Ramos (cell line): ENCODE measurements around the gene SEPTIN10.
"Not testable (repeated sequence)": the region's sequence is repeated elsewhere in the genome, so short reads cannot be mapped to it uniquely, and the experiment has no call there.

ENCODE experiments used
- in situ Hi-C: fragments of 300-500 bp; cut with MboI; formaldehyde crosslinking; loops from one replicate; pipeline ENCODE4 v1.14.3; 2022; ENCODE audit warnings: low sequenced_read_pairs; ENCODE audit not compliant: unreplicated experiment

SEPTIN10 gene

DNA sequence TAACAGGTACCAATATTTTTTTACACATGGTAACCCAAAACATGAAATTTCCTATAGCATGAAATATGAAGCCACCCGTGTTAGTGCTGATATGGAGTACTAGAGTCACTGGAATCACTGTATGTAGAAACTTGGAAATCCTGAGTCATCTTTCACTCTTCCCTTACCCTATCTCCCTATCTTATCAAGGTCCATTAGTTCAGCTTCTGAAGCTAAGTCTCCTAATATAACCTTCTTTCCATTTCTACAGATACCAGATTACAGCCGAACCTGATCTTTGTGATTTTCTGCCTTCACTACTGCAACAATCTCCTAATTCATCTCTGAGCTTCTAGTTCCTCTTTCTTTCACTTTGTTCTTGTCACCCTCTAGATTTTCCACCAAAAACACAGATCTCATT lies 59.0 kb downstream of the SEPTIN10 start:
- in situ Hi-C loops: no loop called here

DNA sequence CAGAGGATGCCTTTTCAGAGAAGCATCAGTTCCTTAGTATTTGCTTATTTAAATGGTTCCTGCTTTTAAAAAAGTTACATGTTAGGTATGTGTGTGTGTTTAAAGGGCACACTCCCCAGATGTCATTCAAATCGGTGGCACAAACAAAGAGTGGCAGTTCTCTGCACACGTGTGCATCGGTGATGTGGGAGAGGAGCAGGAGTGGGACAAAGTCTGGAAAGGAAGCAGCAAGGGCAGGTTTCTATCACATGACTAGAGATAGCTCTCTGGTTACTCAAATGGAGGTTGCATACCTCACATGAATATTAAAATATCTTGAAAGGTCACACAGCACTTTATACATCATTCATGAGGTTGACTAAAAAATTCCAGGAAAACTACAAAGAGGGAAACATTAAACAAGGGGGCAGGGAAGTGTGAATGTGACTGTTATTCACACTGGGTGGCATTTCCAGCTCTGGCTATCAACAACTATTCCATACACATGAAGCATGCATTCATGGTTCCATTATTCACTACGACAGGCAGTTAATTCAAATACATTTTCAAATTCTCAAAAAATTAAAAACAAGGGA lies 64.7 kb downstream of the SEPTIN10 start:
- in situ Hi-C loops: no loop called here

DNA sequence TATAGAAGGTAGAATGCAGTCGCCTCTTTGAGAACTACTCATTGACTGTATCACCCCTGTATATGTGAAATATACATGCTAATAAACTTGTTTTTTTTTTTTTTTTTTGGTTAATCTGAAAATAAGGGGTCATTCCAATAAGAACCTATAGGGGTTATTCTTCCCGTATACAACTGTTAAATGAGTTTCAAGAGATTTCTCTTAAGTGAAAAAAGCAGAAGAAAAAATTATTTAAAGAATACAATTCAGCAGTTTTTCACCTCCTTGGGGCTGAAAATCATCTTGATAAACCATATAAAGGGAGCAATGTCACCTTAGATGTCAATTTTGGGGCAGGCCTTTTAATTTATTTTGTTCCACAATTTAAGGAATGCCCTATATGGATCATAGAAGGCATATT lies 66.5 kb downstream of the SEPTIN10 start:
- in situ Hi-C loops: no loop called here

DNA sequence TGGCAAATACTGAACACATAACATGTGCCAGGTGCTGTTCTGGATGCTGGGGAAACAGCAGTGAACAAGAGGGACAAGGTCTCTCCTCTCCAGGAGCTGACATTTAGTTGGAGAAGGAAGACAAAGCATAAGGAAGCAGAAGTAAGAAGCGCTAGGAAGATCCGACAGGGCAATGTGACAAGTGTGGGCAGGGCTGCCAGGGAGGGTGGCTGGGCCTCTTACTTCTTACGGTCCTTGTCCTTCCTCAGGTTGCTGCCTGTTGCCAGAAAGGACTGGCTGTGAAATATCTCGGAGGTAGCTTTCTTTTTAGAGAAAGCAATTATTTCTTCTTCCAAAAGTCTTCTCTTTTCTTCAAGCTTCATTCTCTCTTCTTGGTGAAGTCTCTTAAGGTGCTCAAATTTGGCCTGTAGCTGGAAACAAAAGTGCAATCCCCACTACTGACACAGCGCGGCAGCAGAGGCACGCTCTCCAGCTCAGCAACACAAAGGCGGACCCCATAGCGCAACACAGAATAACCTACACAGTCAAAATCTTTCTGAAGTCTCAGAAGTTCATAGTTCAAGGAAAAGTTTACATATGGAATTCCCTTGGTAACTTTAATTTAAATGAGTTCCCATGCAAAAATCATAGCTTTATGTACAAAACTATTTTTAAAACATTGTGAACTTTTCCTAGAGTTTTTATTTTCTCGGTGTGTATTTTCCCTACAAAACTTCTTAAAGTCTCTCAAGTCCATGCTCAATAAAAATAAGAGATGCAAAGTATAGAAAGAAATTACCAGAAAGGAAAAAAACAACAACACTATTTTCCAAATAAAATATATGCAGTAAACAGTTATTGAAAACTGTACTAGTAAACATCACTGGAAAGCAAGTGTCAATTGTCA lies 67.7 kb downstream of the SEPTIN10 start:
- in situ Hi-C loops: no loop called here

DNA sequence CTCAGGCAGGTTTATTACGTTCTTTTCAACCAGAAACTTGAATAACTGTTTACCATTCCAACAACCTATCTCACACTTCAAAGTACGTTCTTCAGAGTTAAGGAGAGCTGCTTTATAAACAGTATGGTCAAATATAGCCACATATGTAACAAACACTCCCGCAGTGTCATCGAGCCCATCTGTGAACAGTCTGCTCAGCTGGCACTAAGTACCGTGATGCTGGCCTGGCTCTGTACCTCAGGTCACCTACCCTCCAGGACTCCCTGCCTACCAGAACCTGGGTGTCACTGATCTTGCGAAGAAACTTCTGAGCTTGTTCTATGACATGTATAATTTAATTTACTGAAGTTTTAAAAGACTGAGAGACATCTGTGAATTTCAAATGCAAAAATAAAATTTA lies 71.4 kb downstream of the SEPTIN10 start:
- in situ Hi-C loops: no loop called here

DNA sequence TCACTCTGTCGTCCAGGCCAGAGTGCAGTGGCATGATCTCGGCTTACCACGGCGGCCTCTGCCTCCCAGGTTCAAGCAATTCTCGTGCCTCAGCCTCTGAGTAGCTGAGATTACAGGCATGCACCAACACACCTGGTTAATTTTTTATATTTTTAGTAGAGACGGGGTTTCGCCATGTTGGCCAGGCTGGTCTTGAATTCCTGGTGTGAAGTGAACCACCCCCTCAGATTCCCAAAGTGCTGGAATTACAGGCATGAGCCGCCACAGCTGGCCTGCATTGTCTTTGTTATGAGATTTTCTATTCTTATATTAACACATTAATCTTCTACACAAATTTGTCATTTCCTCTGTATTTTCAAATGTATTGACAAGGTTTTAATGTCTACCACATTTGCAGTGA lies 75.2 kb downstream of the SEPTIN10 start:
- in situ Hi-C loops: no loop called here

DNA sequence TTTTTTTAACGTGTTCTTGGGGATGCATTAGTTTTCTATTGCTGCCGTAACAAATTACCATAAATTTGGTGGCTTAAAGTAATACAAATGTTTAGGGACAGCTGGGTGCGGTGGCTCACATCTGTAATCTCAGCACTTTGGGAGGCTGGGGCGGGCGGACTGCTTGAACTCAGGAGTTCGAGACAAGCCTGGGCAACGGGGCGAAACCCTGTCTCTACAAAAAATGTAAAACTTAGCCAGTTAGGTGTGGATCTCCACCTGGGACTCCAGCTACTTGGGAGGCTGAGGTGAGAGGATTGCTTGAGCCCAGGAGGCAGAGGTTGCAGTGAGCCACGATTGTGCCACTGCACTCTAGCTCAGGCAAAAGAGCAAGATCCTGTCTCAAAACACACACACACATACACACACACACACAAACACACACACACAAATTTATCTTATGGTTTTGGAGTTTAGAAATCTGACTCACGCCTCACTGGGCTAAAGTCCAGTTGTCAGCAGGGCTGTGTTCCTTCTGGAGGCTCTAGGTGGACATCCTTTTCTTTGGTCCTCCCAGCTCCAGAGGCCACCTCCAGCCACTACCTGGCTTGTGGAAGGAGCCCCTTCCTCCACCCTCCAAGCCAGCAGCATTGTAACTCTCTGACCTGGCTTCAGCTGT lies 76.1 kb downstream of the SEPTIN10 start:
- in situ Hi-C loops: no loop called here

DNA sequence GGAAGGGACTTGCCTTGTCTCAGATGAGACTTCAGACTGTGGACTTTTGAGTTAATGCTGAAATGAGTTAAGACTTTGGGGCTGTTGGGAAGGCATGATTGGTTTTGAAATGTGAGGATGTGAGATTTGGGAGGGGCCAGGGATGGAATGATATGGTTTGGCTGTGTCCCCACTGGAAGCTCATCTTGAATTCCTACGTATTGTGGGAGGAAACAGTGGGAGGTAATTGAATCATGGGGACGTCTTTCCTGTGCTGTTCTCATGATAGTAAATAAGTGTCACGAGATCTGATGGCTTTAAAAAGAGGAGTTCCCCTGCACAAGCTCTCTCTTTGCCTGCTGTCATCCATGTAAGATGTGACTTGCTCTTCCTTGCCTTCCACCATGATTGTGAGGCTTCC lies 77.2 kb downstream of the SEPTIN10 start:
- in situ Hi-C loops: not testable (repeated sequence)

DNA sequence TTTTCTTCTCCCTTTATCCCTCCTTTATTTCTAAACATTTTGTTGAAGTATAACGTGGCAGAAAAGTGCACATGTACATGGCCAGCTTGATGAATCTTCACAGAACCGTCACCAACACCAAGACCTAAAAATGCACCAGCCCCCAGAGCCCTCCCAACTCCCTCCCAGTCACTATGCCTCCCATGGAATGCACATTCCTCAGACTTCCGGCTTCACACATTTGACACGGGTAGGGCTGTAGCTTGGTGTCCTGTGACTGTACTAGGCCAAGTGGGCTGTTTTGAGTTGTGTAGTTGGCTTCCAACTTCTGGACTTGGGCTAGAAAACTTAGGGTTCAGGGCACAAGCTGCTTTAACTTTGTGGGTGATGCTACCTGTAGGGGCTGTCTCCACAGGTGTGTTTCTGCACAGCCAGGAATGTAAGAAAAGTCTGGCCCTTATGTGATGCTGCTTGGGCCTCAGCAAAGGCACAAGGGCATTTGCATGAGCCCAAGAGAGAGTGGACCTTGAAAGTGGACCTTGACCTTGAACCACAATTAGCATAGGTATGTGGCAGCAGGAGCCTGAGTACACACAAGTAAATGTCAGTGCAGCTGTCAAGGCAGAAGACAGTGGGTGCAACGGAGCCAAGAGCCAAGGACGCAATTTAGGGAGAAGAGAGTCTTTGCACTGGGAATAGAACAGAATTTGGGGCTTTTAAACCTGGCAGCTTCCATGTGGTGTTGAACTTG lies 78.4 kb downstream of the SEPTIN10 start:
- in situ Hi-C loops: no loop called here

DNA sequence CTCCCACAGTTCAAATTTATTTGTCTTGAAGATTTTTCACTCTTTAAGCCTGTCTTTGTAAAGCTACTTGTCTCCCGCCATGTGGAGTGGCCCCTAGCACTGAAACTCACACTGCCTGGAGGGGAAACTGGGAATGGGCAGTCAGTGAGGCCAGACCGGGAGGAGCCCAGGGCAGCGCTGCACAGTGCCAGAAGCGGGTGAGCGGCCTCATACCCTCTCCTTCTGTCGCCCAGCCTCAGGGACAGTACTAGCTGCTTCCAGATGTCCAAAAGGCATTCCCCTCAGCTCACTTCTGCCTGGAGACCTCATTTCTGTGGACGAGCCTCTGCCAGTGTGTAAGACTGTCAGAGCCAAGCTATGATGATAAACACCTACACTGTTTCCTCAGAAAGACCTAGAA lies 79.9 kb downstream of the SEPTIN10 start:
- in situ Hi-C loops: no loop called here

DNA sequence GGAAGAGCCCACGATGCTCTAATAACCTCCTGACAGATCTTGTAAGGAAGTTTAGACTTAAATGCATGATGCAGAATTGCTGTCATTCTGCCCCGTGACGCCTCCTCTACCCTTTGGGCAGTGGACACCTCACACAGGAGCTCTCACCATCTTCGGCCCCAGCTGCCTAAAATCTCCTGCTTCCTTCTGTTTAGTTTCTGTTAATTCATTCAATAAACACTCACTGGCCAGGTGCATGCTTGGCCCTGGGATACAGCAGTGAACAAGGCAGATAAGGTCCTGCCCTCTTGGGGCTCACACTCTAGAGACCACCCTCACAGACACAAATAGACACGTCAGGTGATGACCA lies 81.1 kb downstream of the SEPTIN10 start:
- in situ Hi-C loops: no loop called here

DNA sequence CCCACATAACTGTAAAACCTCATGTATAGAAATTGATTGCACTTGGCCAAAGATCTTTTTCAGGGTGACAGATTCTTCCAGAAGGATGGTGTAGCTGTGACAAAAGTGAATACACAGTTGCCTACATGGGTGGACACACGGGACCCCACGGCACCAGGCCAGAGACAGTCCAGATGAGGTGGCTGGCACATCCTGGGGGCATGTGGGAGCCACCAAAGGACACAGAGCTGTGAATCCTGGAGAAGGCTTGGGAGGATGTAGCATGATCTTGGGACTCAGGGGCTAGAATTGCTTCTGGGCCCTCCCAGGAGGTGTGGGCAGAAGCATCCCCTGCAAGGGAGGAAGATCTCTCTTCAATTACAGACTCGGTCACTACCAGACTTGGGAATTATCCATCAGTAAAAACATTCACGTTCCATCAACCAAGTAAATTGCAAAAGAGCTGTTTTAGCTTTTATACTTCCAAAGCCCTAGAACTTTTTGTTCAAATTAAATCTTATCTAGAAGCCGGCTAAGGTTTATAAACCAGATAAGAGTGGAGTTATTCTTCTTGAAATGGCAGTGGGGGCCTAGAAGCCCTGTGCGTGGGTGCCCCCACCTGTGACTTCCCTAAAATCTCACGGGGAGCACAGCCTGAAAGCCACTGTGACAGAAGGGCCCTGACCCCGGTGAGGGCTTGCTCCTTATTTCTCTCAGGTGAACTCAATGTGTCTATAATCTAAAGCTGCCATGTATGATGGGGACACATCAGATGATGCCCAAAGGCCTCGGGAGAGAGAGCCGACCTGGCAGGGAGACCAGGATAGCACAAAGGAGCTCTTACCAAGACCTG lies 81.7 kb downstream of the SEPTIN10 start:
- in situ Hi-C loops: no loop called here

DNA sequence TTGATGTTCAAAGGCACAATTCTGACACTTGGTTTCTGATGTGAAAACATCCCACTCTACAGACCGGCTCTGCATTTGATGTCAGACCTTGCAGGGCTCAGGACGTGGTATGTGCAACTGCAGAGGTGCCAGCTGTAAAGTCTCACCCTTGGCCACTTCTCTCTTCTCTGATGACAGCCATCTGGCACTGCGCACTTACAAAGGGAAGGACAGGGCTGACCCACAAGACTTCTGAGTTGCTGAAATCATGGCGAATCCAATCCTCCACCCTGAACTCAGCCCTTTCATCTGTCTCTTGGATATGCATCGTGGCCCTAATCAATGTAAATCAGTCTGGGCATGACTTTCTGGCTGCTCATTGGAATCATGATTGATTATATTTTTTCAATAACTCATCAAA lies 82.5 kb downstream of the SEPTIN10 start:
- in situ Hi-C loops: no loop called here

DNA sequence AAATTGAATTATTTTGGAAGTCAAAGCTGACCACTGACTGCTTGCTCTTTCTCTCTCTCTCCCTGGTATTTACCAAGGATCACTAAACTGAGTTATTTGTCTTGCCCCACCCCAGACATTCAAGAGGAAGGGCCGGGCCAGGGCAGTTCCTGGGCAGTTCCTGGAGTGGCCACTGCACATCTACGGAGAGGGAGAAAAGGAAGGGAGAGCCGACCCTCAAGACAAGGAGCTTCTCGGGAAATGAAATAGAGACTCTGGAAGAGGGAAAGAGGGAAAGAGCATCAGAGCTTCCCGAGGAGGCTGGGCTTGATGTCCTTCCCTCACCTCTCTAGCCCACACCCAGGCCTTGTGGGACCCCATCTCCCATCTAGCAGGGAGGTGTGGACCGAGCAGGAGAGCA lies 83.1 kb downstream of the SEPTIN10 start:
- in situ Hi-C loops: no loop called here

DNA sequence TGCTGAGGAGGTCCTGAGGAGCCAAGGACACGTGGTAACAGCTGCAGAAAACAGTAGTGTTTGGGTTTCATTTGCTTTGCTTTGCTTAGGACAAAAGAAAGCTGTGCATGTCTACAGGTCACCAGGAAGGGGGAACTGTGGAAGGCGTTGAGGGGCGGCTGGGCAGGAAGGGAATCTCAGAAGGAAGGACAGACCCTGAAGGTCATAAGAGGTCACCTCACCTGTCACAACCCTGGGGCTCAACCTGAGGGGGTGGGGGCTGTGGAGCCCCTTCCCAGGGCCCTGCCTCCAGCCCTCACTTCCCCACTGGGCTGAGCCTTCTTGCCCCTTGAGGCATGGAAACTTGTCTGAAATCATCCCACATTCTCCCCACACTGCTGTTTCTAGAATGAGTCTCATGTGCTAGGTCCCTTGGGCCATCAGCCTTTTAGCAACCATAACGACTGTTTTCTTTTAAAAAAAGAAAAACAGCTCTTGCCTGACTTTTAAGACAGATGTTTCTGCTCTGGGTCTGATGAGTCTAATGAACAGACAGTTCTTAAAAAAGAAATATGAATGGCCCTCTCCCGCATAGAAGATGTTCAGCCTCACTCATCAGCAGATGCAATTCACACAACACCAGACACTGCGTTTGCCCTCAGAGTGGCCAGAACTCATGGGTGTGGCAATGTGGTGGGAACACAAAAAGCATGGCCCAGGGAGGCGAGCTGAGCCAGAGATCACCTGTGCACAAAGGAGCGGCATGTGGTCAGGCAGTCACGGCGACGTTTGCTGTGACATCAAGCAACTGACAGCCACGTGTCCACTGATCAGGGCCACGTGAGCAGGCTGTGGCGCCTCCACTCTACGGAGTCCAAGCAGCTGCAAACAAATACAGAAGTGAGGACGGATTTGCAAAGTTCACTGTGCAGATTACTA lies 84.0 kb downstream of the SEPTIN10 start:
- in situ Hi-C loops: no loop called here

DNA sequence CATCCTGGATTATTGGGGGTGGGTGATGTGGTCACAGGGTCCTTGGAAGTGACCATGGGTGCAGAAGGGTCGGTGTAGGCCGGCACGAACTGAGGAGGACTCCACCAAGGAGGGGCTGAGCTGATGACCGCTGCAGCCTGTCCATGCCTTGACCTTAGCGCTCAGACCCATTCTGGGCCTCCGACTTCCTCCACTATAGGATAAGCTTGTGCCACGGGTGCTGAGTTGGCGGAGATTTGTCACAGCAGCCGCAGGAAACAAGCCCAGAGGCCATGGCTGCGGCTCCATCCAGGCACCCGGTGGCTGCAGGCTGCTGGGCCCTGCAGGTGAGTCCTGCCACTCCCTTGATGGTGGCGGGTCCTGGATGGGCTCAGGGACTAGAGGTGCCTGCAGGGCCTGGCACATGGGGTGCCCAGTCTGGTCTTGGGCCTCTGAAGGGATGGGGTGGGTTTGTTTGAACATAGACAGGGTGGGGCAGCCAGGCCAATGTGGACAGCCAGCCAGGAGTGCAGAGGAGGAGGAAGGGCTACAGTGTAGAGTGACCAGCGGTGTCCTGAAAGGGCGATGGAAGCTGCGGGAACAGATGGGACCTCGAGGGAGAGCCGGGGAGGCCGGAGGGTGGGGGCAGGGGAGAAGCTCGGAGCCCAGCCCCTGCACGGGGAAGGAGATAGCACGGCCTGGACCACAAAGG lies 84.8 kb downstream of the SEPTIN10 start:
- in situ Hi-C loops: no loop called here

DNA sequence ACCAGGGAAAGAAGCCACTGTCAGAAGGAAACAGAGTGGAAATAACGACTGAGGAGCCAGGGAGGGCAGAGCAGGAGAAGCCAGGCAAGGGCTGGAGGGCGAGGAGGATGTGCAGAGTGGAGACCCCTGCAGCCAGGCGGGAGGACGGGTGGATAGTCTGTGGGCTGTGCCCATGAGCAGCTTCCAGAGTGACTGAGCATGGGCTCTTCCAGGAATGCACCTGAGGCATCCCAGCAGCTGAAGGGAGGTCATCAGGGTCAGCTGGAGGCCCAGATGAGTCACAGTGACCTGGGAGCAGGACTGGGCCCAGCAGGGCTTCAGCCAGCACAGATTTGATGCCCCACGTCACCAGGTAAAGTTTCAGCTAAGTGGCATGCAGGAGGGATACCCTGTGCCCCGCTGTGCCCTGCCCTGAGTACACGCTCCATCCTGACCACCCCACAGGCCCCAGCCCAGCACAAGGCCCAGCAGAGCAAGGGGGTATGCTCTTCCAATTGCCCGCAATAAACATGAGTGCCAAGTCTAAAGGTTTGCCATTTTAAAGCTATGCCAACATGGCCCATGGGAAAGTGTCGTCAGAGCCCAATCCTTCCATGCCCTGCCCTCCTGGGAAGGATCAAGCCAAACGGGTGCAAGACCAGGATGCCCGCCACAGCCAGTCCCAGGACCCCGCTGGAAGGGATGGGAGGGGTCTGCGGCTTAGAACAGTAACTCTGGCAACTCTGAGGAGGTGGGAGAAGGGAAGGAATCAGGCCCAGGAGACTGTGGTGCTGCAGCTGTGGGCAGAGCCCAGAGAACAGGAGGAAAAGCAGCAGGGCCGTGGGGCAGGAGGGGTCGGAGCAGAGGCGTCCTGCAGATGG lies 85.7 kb downstream of the SEPTIN10 start:
- in situ Hi-C loops: no loop called here

DNA sequence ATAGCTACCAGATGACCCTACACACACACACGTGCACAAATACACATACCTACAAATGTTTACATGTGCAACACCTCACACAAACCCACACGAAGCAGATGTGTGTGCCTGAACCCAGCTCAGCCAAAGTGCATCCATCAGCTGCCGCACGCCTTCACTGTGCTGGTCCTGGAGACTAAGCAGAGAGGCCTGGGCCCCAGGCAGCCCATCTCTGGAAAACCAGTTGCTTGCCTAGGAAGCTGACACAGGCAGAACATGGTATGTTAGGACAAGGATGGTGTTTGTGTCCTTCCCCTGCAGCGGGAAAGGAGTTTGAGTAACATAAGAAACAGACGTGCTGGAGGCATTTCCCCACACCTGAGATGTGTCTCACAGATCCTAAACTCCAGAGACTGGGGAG lies 86.7 kb downstream of the SEPTIN10 start:
- in situ Hi-C loops: no loop called here
